Amygdala (tissue), 56 donors: ENCODE data around the gene SSBP3.
"Not testable (repeated sequence)": the region's sequence is repeated elsewhere in the genome, so short reads cannot be mapped to it uniquely, and the experiment has no call there.

Experiments
- DNase-seq, 56 donors: peaks; one replicate each; lab custom pipeline; 2025; lab: John Stamatoyannopoulos, UW

The SSBP3 gene

DNA sequence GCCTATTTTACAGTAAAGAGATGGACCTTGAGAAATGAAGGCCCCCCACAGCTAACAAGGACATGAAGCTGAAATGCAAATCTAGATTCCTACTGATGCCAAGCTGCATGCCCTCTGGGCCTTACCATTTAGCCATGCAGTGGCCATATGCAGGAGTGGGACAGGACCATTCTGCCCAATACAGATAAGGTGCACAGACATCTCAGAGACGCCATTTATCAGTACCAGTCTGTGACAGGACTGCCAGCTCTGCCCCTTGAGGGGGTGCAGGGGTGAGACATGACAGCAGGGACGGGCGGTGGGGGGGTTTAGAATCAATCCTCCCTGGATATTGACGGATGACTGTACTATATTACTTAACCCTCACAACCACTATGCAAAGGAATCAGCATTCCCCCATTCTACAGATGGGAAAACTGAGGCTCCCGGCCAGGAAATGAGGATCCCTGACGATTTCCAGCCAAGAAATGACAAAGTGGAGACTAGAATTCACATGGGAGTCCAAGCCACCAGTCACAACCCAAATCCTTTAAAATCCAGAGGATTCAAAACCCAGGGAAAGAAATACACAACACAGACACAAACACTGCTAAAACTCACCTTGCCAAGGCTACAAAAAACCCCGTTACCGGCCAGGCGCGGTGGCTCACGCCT, 10.8 kb downstream of the SSBP3 start:
- no peak for DNase-seq

DNA sequence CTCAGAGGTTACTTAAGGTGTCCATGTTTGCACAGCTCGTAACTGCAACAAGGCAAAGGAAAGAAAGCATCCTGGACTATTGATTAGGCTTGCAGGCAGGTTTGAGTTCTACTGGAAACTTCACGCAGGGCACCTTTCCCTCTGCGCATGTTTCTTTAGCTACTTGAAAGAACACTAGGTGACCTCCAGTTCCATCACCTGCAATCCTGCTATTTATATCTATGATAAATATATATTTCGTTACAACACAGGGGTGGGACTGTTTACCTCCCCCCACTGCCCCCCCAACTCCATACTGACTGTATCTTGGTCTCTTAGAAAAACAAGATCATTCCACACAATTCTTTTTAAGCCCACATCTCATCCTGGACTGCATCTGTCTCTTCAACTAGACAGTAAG, 12.1 kb downstream of the SSBP3 start:
- no peak for DNase-seq

DNA sequence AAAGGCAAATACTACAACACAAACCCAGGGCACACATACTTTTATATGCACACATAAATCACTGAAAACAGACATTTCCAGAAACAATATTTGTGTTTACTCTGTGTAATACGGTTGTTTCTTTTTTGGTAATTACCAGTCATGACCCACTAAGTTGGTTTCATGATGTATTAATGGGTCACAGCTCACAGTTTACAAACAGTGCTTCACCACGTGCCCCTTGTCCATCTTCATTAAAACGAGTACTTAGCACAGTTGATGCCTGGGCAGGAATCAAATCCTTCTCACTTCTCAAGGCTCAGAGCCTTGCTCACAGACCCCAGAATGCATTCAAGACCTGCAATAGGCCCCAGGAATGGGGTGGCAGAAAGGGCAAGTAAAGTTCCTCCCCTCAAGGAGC, 13.8 kb downstream of the SSBP3 start:
- DNase-seq, result no peak

DNA sequence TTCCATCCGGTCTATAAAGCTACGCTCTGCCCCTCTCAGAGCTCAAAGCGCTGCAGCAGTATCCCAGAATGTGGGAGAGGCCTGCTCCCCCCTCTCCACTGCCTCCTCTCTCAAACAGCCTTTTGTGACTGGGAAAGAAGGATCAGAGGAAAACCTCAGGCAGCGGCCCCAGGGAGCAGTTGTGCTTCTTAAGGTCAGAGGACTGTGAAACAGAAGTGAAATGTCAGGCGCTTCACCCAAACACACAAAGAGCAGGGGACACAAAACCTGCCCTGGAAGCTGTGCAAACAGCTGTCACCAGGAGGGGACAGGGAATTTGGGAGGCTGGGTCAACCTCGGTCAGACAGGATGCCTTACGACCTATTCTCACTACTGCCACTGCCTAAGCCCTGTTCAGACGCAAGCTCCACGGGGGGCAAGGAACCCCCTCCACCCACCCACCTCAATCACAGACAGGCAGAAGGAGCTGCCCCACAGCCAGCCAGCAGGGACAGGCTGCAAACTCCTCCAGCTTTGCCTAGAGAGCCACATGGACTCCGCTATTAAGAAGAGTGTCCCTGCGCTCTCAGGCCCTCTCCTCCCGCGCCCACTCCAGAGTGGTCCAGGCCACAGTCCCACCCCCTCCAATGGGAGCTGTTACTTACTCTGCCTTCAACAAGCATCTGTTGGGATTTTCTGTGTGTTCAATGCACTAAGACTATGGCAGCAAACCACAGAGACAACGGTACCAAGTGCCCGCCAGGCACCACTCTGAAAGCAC, 14.6 kb downstream of the SSBP3 start:
- no peak for DNase-seq

DNA sequence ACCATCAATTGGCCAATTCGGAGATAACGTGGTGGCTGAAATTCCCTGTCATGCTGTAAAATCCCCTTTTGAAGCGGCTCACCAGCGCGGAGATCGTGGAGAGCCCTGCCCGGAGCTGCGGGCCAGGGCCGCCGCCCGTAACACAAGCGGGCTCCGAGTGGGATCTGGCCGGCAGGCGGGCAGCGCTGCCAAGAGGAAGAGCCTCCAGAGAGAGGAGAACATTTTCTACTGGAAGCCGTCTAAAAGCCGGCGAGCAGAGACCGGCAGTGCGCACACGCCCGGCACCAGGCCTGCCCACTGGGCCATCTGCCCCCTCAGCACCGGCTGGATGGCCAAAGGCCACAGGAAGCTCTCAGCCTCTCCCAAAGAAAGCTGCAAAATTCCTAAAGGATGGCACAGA, 15.5 kb downstream of the SSBP3 start:
- DNase-seq, result peak in 15 of 56 donors; percentile 8 to 51 (median 28)

DNA sequence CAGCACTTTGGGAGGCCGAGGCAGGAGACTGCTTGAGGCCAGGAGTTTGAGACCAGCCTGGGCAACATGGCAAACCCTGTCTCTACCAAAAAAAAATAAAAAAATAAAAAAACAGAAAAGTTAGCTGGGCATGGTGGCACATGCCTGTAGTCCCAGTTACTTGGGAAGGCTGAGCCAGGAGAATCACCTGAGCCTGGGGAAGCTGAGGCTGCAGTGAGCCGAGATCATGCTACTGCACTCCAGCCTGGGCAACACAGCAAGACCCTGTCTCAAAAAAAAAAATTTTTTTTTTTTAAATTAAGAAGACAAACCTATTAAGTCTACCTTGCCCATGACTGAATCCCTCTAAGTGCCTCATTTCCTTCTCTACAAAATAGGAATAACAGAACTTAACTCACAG, 16.6 kb downstream of the SSBP3 start:
- DNase-seq, result not testable (repeated sequence)

DNA sequence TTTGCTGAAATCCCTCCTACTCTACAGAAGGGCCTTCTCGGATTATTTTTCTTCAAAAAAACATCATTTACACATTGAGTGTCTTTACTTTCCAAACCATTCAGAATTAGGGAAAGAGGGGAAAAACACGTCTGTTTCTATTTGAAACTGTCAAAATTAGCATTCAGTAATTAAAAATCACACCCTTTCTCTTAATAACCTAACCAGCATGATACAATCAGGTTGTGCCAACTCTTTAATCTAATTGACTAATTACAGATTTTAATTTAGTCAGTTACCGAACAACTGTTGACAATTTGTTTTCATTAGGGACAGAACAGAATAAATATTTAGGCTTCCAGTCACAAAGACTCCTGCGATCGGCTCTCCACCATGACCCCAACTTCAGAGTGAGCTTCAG, 18.8 kb downstream of the SSBP3 start:
- no peak for DNase-seq

DNA sequence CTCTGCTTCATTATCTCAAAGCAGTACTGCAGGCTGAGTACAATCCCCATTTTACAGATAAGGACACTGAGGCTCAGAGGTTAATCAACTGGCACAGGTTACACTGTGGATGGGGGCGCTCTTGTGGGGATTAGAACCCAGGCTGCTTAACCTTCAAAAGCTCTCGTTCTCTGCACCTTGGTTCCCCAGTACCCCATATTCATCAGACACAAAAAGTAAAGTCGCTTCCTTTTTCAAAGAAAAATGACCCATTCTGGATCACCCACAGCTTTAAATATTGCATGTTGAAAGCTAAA, 20.5 kb downstream of the SSBP3 start:
- DNase-seq, result no peak

DNA sequence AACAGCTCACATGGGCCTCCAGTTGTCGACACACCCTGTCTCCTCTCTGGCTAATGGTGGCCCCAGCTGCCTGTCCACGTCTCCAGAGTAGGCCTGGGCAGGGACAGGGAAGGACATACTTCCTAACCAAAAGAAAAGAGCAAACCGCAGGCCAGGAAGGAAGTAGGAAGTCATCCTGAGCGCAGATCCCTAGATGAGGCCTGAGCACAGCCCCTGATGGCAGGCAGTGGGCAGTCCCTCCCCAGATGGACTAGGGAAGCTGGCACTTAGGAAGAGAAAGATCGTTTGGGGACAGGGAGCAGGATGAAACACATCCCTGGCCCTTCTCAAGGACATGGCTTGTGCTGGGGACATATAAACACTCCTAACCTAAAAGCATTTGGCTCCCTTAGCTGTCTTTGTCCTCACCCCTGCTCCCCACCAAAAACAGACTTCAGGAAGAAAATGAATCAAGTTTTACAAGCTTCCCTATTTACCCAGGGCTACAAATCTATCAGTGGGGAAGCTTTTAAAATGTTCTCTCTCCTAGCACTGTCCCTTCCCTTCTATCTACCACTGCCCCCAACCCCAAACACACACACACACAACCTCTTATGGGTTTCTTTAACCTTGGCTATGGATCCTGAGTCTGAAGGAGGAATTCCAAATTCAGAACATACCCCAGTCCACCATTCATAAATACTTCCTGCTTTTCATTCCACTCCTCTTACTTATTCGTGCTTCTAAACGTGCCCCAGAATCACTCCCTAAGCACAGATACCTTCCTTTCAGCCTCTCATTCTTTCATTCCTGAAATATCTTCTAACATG, 21.1 kb downstream of the SSBP3 start:
- no peak for DNase-seq

DNA sequence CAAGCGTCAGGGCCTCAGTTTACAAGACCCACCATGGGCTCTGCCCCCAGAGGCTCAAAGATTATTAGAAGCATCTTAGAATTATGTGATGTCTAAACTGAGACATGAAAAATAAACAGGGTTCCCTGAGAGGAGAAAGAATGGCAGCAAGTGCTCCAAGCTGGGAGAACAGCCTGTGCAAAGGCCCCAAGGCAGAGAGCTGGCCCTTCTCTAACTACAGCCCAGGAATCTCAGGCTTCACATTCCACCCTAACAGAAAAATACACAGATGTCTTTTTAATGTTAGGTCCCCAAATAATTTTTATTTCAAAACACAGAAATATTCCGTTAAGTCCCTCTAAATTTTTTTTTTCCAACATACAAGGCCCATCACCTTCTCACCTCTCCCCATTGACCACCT, 21.7 kb downstream of the SSBP3 start:
- DNase-seq, result no peak

DNA sequence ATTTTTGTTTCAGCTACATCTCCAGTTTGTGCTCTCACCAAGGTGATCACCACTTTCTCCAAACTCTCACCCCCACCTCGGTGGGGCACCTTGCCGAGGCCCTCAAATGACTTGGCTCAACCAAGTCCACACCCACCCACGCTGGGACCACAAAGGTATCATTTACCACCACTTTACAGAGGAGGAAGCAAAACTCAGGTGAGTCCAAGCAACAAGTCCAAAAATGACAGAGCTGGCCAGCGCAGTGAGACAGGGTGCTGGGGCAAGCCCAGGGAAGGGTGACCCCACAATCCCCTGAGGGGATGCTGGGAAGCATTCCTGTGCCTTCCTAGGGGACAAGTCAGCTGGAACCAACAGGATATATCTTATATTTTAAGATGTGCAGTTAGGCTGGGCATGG, 24.7 kb downstream of the SSBP3 start:
- DNase-seq, result no peak

DNA sequence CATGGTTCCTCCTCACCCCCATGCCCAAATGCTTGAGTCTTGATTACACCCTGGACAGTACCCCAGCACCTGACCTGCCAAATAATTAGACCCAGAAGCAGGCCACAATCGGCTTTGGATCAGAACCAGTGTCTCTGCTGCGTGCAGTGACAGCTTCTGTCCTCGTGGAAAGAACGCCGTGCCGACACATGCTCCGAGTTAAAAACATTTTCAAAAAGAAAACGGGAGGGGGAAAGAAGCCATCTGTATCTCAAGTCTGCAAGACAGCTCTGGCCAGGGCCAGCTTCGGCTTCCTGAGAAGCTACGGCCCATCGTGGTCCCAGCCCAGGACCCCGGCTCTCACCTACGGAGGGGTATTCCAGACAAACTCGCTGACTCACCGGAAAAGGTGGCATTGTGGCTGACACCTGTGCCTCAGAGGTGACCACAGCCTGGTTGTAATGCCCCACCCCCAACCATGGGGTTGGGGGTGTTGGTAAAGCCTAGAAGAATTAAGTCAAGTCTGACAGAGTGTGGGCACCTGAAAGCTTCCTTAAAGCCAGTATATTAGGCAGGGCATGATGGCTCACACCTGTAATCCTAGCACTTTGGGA, 25.8 kb downstream of the SSBP3 start:
- no peak for DNase-seq

DNA sequence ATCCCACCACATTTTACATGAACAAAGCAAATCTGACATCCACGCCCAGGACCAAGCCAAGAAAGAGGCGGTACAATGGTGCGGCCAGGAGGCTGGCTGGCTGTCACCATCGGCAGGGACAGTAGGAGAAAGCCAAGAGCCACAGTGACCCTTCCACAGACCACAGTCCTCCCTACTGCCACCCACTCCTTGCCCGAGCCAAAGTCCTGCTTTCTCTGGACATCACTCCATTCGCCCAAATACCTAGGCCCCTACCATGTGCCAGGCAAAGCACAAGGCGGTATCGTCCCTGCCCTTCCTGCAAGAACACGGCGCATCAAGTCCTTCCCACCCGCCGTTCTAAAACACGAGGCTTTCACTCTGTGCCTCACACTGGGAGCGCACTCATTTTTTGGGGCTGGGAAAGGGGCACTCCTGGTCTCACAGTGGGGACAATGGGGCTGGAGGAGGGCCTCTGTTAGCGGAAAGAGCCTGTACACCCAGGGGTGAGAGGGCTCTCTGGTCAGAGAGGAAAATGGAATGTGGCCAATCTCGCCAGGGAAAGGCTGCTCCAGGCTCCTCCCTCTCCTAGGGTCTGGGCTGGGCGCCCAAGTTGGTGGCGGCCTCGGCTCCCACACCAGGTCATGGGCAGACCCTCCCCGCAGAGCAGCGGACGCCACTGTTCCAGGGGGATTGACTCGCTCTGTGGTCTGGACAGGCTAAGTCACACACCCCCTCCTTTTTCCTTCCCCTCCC, 26.5 kb downstream of the SSBP3 start:
- peak in 11 of 56 donors; percentile 9 to 52 (median 19) for DNase-seq

DNA sequence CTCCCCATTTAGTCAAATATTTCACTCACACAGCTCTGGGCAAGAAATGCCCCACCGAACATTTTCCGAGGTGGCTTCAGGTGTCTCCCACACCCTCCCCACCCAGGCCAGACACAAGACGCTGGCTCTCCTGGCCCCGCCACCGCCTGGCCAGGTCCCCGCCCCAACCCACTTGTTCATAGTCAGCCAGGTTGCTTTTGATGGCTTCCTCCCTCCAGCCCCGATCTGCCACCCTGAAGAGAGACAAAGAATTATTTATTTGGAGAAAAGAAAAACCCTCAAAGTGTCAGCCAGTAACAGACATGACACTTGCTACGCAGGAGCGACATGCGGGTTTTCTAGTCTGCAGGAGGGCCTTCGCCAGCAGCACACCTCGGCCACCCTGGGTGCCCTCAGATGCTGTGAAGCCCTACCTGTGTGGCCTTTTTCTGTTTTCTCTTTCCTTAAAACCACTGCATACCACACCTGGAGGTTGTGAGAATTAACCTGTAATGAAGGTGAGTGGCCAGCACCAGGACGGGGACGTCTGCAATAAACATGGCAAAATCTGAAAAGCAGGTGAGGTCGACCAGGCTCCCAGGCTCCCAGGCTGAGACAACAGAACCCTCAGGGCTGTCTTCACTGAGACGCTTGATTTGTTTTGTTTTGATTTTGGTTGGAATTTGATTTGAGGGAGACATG, 27.2 kb downstream of the SSBP3 start:
- no peak for DNase-seq

DNA sequence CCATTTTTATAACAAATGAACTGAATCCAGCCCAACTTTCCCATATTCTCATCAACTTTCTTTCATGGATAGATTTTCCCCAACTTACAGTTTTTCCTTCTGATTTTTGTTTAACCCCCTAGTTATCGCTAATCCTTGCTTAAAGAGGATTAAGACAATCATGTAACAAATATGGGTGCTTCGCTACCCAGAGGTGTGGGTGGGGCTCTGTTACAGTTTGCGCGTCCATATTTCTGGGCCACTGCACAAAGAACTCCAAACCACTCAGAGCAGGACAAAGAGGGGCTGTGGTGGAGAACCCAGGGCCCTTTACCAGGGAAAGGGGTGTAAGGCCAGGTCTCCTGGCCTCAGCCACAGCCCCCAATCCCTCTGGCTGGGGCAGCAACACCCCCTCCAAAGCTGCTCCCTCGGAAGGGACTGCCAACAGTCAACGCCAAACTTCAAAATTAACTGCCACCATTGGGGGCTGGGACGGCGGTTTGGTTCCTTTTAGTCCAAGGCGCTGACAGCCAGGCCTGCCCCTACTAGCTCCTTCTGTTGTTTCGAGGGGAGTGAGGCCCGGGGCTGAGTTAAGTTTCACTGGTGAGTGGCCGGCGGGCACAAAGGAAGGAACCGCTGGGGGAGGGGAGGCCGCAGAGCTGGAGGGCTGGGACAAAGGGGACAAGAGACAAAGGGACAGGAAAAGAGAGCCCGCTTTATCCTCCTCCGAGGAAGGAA, 27.9 kb downstream of the SSBP3 start:
- DNase-seq, result peak in 14 of 56 donors; percentile 10 to 47 (median 26)

DNA sequence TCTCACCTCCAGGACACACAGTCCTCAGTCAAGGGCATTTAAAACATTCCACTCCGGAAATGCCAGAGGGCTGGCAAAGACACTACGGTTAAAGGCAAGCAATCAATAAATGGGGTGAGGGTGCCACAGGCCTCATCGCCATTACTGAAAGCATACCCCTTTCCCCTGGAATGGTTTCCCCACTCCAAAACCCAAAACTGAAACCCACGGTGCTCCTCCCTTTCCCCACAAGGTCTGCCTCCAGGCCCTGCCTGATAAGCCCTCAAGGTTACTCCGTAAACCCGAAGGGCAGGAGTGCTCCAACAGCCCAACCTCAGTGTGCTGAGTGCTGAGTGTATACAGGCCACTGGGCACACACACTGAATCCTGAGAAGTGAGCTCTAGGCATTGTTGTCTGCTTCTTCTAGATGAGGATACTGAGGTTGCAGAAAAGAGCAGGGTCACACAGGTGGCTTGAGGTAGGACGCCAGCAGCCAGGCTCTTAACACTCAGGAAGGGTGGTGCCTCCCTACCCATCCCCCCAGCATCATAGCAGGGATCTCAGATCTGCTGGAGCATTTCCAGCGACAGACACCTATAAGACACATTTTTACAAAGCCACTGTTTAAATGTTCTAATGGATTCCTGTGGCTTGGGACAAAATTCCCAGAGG, 29.0 kb downstream of the SSBP3 start:
- DNase-seq, result no peak

DNA sequence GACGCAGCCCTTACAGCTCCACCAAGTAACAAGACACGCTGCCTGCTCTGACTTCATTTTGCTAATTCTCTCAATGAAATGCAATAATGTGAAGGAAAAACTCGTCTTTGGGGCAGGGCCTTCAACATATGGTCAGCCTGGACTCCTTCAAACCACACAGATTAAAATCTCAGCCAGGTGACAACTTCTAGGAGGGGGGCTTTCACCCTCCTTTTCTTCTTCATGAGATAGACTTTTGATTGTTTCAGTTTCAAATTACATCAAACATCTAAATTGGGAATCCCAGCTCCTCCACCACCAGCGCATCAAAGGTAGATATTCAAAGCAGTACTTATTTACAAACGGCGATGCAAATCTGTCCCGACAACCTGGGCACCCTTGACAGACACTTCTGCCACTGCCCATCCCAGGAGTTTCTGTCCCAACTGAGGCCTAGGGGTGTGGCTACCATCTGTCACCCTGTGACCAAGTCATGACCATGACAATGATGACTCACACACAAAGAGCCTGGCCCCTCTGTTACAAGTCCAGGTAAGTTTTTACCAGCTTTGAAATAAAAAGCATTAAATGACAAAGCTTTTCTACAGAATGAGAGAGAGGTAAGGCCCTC, 29.7 kb downstream of the SSBP3 start:
- no peak for DNase-seq

DNA sequence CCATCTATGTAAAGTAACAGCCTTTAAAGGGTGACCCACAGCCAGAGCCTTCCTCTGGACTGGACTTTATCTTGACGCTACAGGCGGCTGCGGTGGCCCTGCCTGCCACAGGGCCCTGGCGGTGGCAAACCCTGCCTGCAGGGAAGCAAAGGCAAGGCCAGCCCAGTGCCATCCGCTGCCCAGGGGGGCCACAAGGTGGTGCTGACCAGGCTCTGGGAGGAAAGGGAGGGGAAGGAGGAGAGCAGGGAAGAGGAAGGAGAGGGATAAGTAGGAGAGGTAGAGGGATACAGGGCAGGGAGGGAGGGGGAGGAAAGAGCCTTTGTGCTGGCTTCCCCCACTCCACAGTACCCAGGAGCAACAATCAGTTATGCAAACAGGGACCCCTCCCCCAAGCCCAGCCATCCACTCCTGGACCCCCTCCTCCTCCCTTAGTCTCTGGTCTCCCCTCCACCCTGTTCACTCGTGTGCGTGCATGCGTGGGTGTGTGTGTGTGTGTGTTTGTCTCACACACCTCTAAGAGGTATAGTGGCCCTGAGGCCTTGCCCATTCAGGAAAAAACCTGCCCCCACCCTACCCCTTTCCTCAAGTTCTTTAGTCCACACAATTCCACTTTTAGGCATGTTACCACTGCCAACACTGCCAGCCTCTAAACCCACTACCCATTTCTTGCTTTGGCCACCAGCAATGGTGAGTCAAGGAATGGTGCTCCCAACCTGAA, 30.3 kb downstream of the SSBP3 start:
- DNase-seq, result no peak
